NCI-H128 (cell line): Measurements from ENCODE around the gene RASA4B.
"Not testable (repeated sequence)": the region's sequence is repeated elsewhere in the genome, so short reads cannot be mapped to it uniquely, and the experiment has no call there.

Experiments
- DNase-seq: peaks from one replicate; lab custom pipeline; 2025; ENCODE audit not compliant: unreplicated experiment; lab: John Stamatoyannopoulos, UW

The RASA4B gene

GRCh38 chr7:102517550-102518147 is at the start of gene RASA4B:
TSS of gene RASA4B (minus strand) at chr7:102517777. CDS start at chr7:102517710, 67 bp downstream.
- DNase-seq = not testable (repeated sequence)

GRCh38 chr7:102550808-102551422 is 33.3 kb upstream of the RASA4B start, which contains the start of gene SPDYE2:
TSS of gene SPDYE2 (plus strand) at chr7:102551226. CDS start at chr7:102553256, 2,030 bp downstream.
- DNase-seq = not testable (repeated sequence)

GRCh38 chr7:102546353-102546752 is 28.8 kb upstream of the RASA4B start:
- not testable (repeated sequence) for DNase-seq

GRCh38 chr7:102545288-102545687 is 27.7 kb upstream of the RASA4B start:
- not testable (repeated sequence) for DNase-seq

- DNase-seq = not testable (repeated sequence)
Observed at GRCh38 chr7:102544372-102544771, 26.8 kb upstream of the RASA4B start.

- DNase-seq = not testable (repeated sequence)
Observed at GRCh38 chr7:102543596-102543995, 26.0 kb upstream of the RASA4B start, which contains the start of gene UPK3BL2. TSS of gene UPK3BL2 (minus strand) at chr7:102543696. CDS start at chr7:102543636, 60 bp downstream.

GRCh38 chr7:102542771-102543170 is 25.2 kb upstream of the RASA4B start:
- not testable (repeated sequence) for DNase-seq

GRCh38 chr7:102542083-102542482 is 24.5 kb upstream of the RASA4B start:
- DNase-seq = not testable (repeated sequence)

- DNase-seq = not testable (repeated sequence)
Observed at GRCh38 chr7:102540604-102541003, 23.0 kb upstream of the RASA4B start.

GRCh38 chr7:102535062-102535615 is 17.6 kb upstream of the RASA4B start:
- DNase-seq = not testable (repeated sequence)

GRCh38 chr7:102532127-102532526 is 14.6 kb upstream of the RASA4B start:
- DNase-seq = not testable (repeated sequence)

- DNase-seq = not testable (repeated sequence)
Observed at GRCh38 chr7:102531583-102531982, 14.0 kb upstream of the RASA4B start.

- DNase-seq = not testable (repeated sequence)
Observed at GRCh38 chr7:102527822-102528793, 10.5 kb upstream of the RASA4B start.

- DNase-seq = not testable (repeated sequence)
Observed at GRCh38 chr7:102527182-102527581, 9.6 kb upstream of the RASA4B start.

- not testable (repeated sequence) for DNase-seq
Observed at GRCh38 chr7:102524803-102525202, 7.2 kb upstream of the RASA4B start.

- DNase-seq = not testable (repeated sequence)
Observed at GRCh38 chr7:102520797-102521196, 3.2 kb upstream of the RASA4B start.

GRCh38 chr7:102516951-102517350 is 626 bp downstream of the RASA4B start:
- DNase-seq = not testable (repeated sequence)

GRCh38 chr7:102515889-102516288 is 1.7 kb downstream of the RASA4B start:
- not testable (repeated sequence) for DNase-seq

GRCh38 chr7:102514881-102515721 is 2.5 kb downstream of the RASA4B start:
- DNase-seq = not testable (repeated sequence)
